Caco-2 (cell line): ENCODE results near the gene GABBR1. TPM values are rescaled to one million over a fixed set of nuclear protein-coding genes. Genes with fewer than 3 reads are reported as not detected.

ENCODE experiments used
- BruUV-seq: library from RNA; stranded (reverse); fragments of 400-500 nt; replicated peaks from 2 replicates; lab custom pipeline; 2021; lab: Mats Ljungman, UMichigan
- CTCF ChIA-PET: fragments of 300-600 bp; sonication (Branson Sonifier 250); formaldehyde crosslinking; loops from one replicate; lab custom pipeline; 2022; ENCODE audit warnings: antibody characterized with exemption; lab: Charles Lee
- POLR2A ChIA-PET: fragments of 300-600 bp; sonication (Branson Sonifier 250); formaldehyde crosslinking; loops from one replicate; lab custom pipeline; 2022; ENCODE audit warnings: antibody characterized with exemption; lab: Charles Lee
- DNase-seq, 2 experiments: peaks; one replicate each; pipeline versions ENCODE4 v3.0.0 to v3.0.0-alpha.2; 2020 to 2022
- H3K27me3 ChIP-seq: replicated peaks from 2 replicates; pipeline ENCODE4 v1.6.0; 2011; ENCODE audit warnings: low read length; ENCODE audit not compliant: control insufficient read depth, insufficient read depth
- H3K36me3 ChIP-seq: 2 replicates; pipeline ENCODE4 v1.5.1; 2011; ENCODE audit warnings: low read length; ENCODE audit not compliant: control insufficient read depth, insufficient read depth
- H3K4me1 ChIP-seq: fragments of 250-450 bp; sonication (Bioruptor Pico); 2 replicates; pipeline ENCODE4 v1.5.1; 2020; ENCODE audit warnings: mild to moderate bottlenecking
- H3K4me3 ChIP-seq: 2 replicates; pipeline ENCODE4 v1.5.1; 2011; ENCODE audit warnings: low read depth, mild to moderate bottlenecking, control low read depth, low read length
- H3K9me3 ChIP-seq: fragments of 250-450 bp; sonication (Bioruptor Pico); 2 replicates; pipeline ENCODE4 v1.5.1; 2020; ENCODE audit warnings: mild to moderate bottlenecking, moderate library complexity
- H3K27ac Mint-ChIP-seq: one replicate; pipeline ENCODE4 v1.8.0; 2022; ENCODE audit warnings: mixed read lengths; ENCODE audit not compliant: unreplicated experiment
- H3K27me3 Mint-ChIP-seq: one replicate; pipeline ENCODE4 v1.8.0; 2022; ENCODE audit warnings: mixed read lengths; ENCODE audit not compliant: insufficient read depth, unreplicated experiment
- H3K36me3 Mint-ChIP-seq: one replicate; pipeline ENCODE4 v1.8.0; 2022; ENCODE audit warnings: mild to moderate bottlenecking, mixed read lengths; ENCODE audit not compliant: insufficient read depth, unreplicated experiment
- H3K4me1 Mint-ChIP-seq: one replicate; pipeline ENCODE4 v1.8.0; 2022; ENCODE audit warnings: low read depth, mixed read lengths; ENCODE audit not compliant: unreplicated experiment
- H3K4me3 Mint-ChIP-seq: one replicate; pipeline ENCODE4 v1.8.0; 2022; ENCODE audit warnings: mild to moderate bottlenecking, moderate library complexity, mixed read lengths; ENCODE audit not compliant: unreplicated experiment
- H3K9me3 Mint-ChIP-seq: one replicate; pipeline ENCODE4 v1.8.0; 2022; ENCODE audit warnings: mixed read lengths; ENCODE audit not compliant: unreplicated experiment
- CTCF ChIP-seq, 2 experiments: fragments of 200-600 bp in 1 of 2; IDR thresholded peaks; 1 replicate in 1 of 2; 2 replicates in 1 of 2; pipeline versions ENCODE4 v1.5.1 to v1.8.0; 2011 to 2022; ENCODE audit warnings: antibody characterized with exemption in 1 of 2, control low read depth in 1 of 2, inconsistent platforms in 1 of 2, low read depth in 1 of 2, low read length in 1 of 2, mild to moderate bottlenecking in 1 of 2, moderate library complexity in 1 of 2; ENCODE audit not compliant: insufficient read depth in 1 of 2, severe bottlenecking in 1 of 2, unreplicated experiment in 1 of 2
- intact Hi-C: fragments of 100-400 bp; cut with micrococcal nuclease; formaldehyde crosslinking; loops from one replicate; pipeline ENCODE4 v1.10.0; 2022; ENCODE audit not compliant: unreplicated experiment
- total RNA-seq: library from RNA; stranded (reverse); gene quantifications from 2 replicates; pipeline ENCODE4 v1.2.3, GENCODE V29; 2022

GABBR1 gene
- total RNA-seq, 1 experiment from 2014 or later: 3.3 TPM

GRCh38 chr6:29547573-29547972, 85.4 kb downstream of the GABBR1 start:
- Mint-ChIP-seq H3K9me3 (no peaks in the 10 kb centered on the region), H3K27me3 (peaks cover 18% of the 10 kb centered on the region), H3K4me1 (no peaks in the 10 kb centered on the region), H3K4me3 (no peak overlapping the region), H3K36me3 (no peaks in the 10 kb centered on the region), H3K27ac (no peak overlapping the region)
- Histone ChIP-seq H3K27me3 (no peaks in the 10 kb centered on the region; the same call in 1 of the 2 replicates), H3K36me3 (no peaks in the 10 kb centered on the region), H3K9me3 (0 out of 2 replicates have a peak, but pooled peaks cover 4% of the 10 kb centered on the region), H3K4me3 (no peak overlapping the region), H3K4me1 (no peaks in the 10 kb centered on the region)
- intact Hi-C loops: no loop called here
- TF ChIP-seq CTCF (IDR thresholded peaks at IDR 0.05; ENCODE audit: insufficient read depth in 1 of 2, low read depth in 1 of 2, low read length in 1 of 2, severe bottlenecking in 1 of 2, unreplicated experiment in 1 of 2): no peak
- DNase-seq: no peak
- BruUV-seq: no TSS peak
- CTCF ChIA-PET: no interaction called here
- POLR2A ChIA-PET: no interaction called here

- ChIA-PET POLR2A (no interaction called here), CTCF (no interaction called here)
- BruUV-seq: no TSS peak
- DNase-seq: no peak
- no peaks in the 10 kb centered on the region for H3K36me3 ChIP-seq
- Mint-ChIP-seq H3K27me3 (peaks cover 9% of the 10 kb centered on the region), H3K4me3 (no peak overlapping the region), H3K9me3 (no peaks in the 10 kb centered on the region), H3K36me3 (no peaks in the 10 kb centered on the region), H3K4me1 (no peaks in the 10 kb centered on the region), H3K27ac (no peak overlapping the region)
- no peaks in the 10 kb centered on the region for H3K9me3 ChIP-seq
- no peaks in the 10 kb centered on the region for H3K4me1 ChIP-seq
- H3K4me3 ChIP-seq: no peak overlapping the region
- TF ChIP-seq CTCF (IDR thresholded peaks at IDR 0.05; ENCODE audit: insufficient read depth in 1 of 2, low read depth in 1 of 2, low read length in 1 of 2, severe bottlenecking in 1 of 2, unreplicated experiment in 1 of 2): no peak
- no peaks in the 10 kb centered on the region for H3K27me3 ChIP-seq
- intact Hi-C loops: no loop called here
Observed at GRCh38 chr6:29537714-29538403, 95.1 kb downstream of the GABBR1 start.

- Mint-ChIP-seq H3K27ac (no peak overlapping the region), H3K4me1 (no peaks in the 10 kb centered on the region), H3K36me3 (no peaks in the 10 kb centered on the region), H3K27me3 (peaks cover 2% of the 10 kb centered on the region), H3K9me3 (no peaks in the 10 kb centered on the region), H3K4me3 (no peak overlapping the region)
- DNase-seq: no peak
- H3K4me3 ChIP-seq: no peak overlapping the region
- CTCF ChIA-PET: interaction anchor here (1.5 kb wide), 1 partner anchor 58 kb away, joined by 3 read pairs; no protein-coding TSS in a partner anchor
- no peaks in the 10 kb centered on the region for H3K4me1 ChIP-seq
- H3K9me3 ChIP-seq: no peaks in the 10 kb centered on the region
- no peaks in the 10 kb centered on the region for H3K36me3 ChIP-seq
- intact Hi-C loops: no loop called here
- H3K27me3 ChIP-seq: no peaks in the 10 kb centered on the region
- TF ChIP-seq CTCF (IDR thresholded peaks at IDR 0.05; ENCODE audit: insufficient read depth in 1 of 2, low read depth in 1 of 2, low read length in 1 of 2, severe bottlenecking in 1 of 2, unreplicated experiment in 1 of 2): no peak
- POLR2A ChIA-PET: no interaction called here
- BruUV-seq: no TSS peak
Observed at GRCh38 chr6:29532320-29532951, 100.5 kb downstream of the GABBR1 start.
